ENCODE measurements around the gene ARG1. TPM values are rescaled to one million over a fixed set of nuclear protein-coding genes. Genes with fewer than 3 reads are reported as not detected.

ARG1 gene
- total and polyA plus RNA-seq, 8 donors: 0.30 to 2.2 (median 2.2) TPM; not detected in 5

DNA sequence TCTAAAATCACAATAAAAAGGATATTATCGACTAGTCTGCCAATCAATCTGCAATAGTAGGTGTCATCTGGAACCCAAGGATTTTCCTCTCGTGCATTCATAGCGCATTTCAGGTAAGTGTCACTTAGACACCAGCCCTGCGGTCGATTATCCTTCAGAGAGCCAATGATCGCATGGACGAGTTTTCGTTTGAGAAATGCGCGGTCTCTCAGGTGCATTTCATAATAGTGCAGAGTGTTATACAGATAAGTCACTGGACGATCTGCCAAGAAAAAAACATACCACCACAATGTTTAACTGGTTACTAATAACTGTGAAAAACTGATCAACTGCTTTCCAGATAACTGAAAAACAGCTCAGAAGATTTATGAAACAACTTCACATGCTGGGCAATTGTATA is 21.0 kb downstream of the ARG1 start:
- no peak overlapping the region for H3K4me3 ChIP-seq
- no peak overlapping the region for H3K27ac ChIP-seq
- intact Hi-C loops (cut with DNase I; ENCODE audit: low total_unique reads): no loop called here
- no peaks in the 10 kb centered on the region for H3K9me3 ChIP-seq
- peaks cover 72 to 100% (median 100%) of the 10 kb centered on the region in 4 donors for H3K36me3 ChIP-seq
- no peak for DNase-seq
- TF ChIP-seq EP300 (IDR thresholded peaks at IDR 0.05) (no peak), POLR2AphosphoS5 (IDR thresholded peaks at IDR 0.05) (no peak), POLR2A (IDR thresholded peaks at IDR 0.05) (no peak)
- TF ChIP-seq, protein P1, sequence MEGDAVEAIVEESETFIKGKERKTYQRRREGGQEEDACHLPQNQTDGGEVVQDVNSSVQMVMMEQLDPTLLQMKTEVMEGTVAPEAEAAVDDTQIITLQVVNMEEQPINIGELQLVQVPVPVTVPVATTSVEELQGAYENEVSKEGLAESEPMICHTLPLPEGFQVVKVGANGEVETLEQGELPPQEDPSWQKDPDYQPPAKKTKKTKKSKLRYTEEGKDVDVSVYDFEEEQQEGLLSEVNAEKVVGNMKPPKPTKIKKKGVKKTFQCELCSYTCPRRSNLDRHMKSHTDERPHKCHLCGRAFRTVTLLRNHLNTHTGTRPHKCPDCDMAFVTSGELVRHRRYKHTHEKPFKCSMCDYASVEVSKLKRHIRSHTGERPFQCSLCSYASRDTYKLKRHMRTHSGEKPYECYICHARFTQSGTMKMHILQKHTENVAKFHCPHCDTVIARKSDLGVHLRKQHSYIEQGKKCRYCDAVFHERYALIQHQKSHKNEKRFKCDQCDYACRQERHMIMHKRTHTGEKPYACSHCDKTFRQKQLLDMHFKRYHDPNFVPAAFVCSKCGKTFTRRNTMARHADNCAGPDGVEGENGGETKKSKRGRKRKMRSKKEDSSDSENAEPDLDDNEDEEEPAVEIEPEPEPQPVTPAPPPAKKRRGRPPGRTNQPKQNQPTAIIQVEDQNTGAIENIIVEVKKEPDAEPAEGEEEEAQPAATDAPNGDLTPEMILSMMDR (IDR thresholded peaks at IDR 0.05): no peak
- 91 to 95% (median 94%) methylated on average over 11 of the region's 11 CpGs for WGBS, 5 donors
- H3K4me1 ChIP-seq: no peaks in the 10 kb centered on the region
- no peaks in the 10 kb centered on the region for H3K27me3 ChIP-seq

DNA sequence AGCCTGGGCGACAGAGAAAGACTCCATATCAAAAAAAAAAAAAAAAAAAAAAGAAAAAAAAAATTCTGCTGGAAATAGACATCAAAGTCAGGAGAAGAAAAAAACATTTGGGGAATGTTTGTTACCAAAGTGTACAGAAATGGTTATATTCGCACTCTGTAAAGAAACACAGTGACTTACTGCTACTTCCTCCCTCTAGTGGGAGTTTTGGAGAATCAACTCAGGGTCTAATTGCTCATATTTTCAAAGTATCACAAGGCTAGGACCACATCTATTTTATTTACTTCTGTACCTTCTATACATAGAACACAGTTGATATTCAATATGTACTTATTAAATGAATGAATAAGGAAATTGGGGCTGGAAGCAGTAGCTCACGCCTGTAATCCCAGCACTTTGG is 24.4 kb downstream of the ARG1 start:
- 90 to 97% (median 93%) methylated on average over 3 of the region's 3 CpGs for WGBS, 5 donors
- intact Hi-C loops (cut with DNase I; ENCODE audit: low total_unique reads): no loop called here

DNA sequence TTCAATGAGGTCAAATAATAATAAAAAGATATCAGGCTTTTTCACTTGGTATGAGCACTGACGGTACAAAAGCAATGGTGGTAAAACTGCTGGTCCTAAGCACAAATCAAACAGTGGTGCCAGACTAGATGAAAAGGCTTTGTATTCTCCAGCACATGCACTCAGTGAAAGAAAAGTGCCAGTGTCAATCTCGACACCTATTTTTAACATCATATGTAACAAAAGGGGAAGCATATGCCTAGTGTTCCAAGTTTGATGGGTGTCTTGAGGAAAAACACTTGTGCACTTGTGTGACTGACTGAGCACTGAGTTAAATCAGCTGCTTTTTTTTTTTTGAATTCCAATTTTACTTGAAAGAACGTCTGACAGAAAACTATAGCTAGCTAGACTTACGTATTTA is 27.7 kb downstream of the ARG1 start:
- no peak for DNase-seq
- intact Hi-C loops (cut with DNase I; ENCODE audit: low total_unique reads): no loop called here
- Histone ChIP-seq H3K36me3 (peaks cover 67 to 100% (median 100%) of the 10 kb centered on the region in 4 donors), H3K4me1 (no peaks in the 10 kb centered on the region), H3K27ac (no peak overlapping the region), H3K9me3 (no peaks in the 10 kb centered on the region), H3K27me3 (no peaks in the 10 kb centered on the region), H3K4me3 (no peak overlapping the region)
- TF ChIP-seq POLR2A (IDR thresholded peaks at IDR 0.05) (no peak), POLR2AphosphoS5 (IDR thresholded peaks at IDR 0.05) (no peak), EP300 (IDR thresholded peaks at IDR 0.05) (no peak)
- TF ChIP-seq, protein P1 (IDR thresholded peaks at IDR 0.05): no peak
- whole genome bisulfite sequencing, 5 donors: 81 to 91% (median 86%) methylated on average over 4 of the region's 4 CpGs

More for the DNA sequence above, 24.4 kb downstream of the ARG1 start:
- no peak overlapping the region for H3K4me3 ChIP-seq
- H3K36me3 ChIP-seq: peaks cover 70 to 100% (median 100%) of the 10 kb centered on the region in 4 donors
- H3K27ac ChIP-seq: no peak overlapping the region
- TF ChIP-seq EP300 (IDR thresholded peaks at IDR 0.05) (no peak), POLR2A (IDR thresholded peaks at IDR 0.05) (no peak), POLR2AphosphoS5 (IDR thresholded peaks at IDR 0.05) (no peak)
- TF ChIP-seq, protein P1 (IDR thresholded peaks at IDR 0.05): peak in 1 of 7 experiments; percentile 8
- peak in 1 of 2 donors; percentile 16 for DNase-seq
- H3K27me3 ChIP-seq: no peaks in the 10 kb centered on the region
- H3K9me3 ChIP-seq: no peaks in the 10 kb centered on the region
- no peaks in the 10 kb centered on the region for H3K4me1 ChIP-seq

DNA sequence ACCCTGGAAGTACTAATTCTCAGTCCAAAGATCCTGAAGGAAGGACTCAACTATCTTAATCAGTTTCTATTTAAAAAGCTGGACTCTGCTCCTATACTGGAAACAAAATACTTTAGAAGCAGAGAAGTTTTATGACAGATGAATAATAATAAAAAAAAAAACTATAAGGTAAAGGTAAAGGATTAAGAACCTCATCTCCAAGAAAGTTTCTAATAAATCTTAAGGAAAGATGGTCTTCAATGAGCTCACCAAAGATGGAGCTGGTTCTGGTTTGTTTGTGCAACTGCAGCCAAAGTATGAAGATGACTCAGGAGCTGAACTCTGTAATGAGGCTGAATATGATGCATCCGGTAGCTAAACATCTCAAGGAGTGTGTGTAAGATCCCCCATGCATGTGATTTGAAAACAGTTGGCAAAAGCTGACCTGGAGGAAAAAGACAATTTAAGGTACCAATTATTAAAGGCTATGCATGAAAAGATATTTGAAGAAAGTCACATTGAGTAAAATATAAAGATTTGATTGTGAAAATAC is 29.8 kb downstream of the ARG1 start:
- Histone ChIP-seq H3K27me3 (no peaks in the 10 kb centered on the region), H3K36me3 (peaks cover 63 to 100% (median 99%) of the 10 kb centered on the region in 4 donors), H3K9me3 (no peaks in the 10 kb centered on the region), H3K4me1 (no peaks in the 10 kb centered on the region), H3K4me3 (no peak overlapping the region), H3K27ac (no peak overlapping the region)
- 67 to 92% (median 79%) methylated on average over 1 of the region's 1 CpG for WGBS, 5 donors
- intact Hi-C loops (cut with DNase I; ENCODE audit: low total_unique reads): no loop called here
- no peak for DNase-seq
- TF ChIP-seq, protein P1 (IDR thresholded peaks at IDR 0.05): no peak
- no peak for TF ChIP-seq POLR2A (IDR thresholded peaks at IDR 0.05)
- no peak for TF ChIP-seq POLR2AphosphoS5 (IDR thresholded peaks at IDR 0.05)
